Measurements from ENCODE around the gene KCNIP3. TPM values are rescaled to one million over a fixed set of nuclear protein-coding genes. Genes with fewer than 3 reads are reported as not detected.

Gene KCNIP3
- total and polyA plus RNA-seq, 10 donors: 0.59 to 5.2 (median 3.0) TPM

- peak overlapping the region; percentile 48 to 79 (median 56) for H3K4me3 ChIP-seq
- whole genome bisulfite sequencing, 5 donors: 0 to 2% (median 1%) methylated on average over 21 to 88 of the region's 88 CpGs; no CpG with 5 or more reads in 1 of the 5 donors
- H3K4me1 ChIP-seq: peaks cover 11 to 28% (median 23%) of the 10 kb centered on the region in 6 donors
- H3K9me3 ChIP-seq: no peaks in the 10 kb centered on the region
- no peaks in the 10 kb centered on the region for H3K36me3 ChIP-seq
- peak; percentile 80 for DNase-seq
- intact Hi-C loops (cut with DNase I; ENCODE audit: low total_unique reads): no loop called here
- peak overlapping the region; percentile 24 to 88 (median 80) for H3K27ac ChIP-seq
- TF ChIP-seq POLR2AphosphoS5 (IDR thresholded peaks at IDR 0.05) (peak in 1 of 3 donors; percentile 43), POLR2A (IDR thresholded peaks at IDR 0.05) (no peak)
- H3K27me3 ChIP-seq (replicated peaks in 1 of 7): peaks cover 0 to 74% (median 24%) of the 10 kb centered on the region in 7 donors
These were observed 49.1 kb downstream of the KCNIP3 start for GRCh38 chr2:95346231-95346737.

- intact Hi-C loops (cut with DNase I; ENCODE audit: low total_unique reads): no loop called here
- TF ChIP-seq POLR2AphosphoS5 (IDR thresholded peaks at IDR 0.05): no peak
- TF ChIP-seq POLR2A (IDR thresholded peaks at IDR 0.05): no peak
- TF ChIP-seq CTCF (IDR thresholded peaks at IDR 0.05 in 8 of 11, conservative IDR thresholded peaks at IDR 0.05 in 3 of 11): no peak
- Histone ChIP-seq H3K4me3 (peak overlapping the region in 7 of 8 donors; percentile 10 to 79 (median 36)), H3K27me3 (replicated peaks in 1 of 7) (peaks cover 0 to 74% (median 24%) of the 10 kb centered on the region in 7 donors), H3K36me3 (no peaks in the 10 kb centered on the region), H3K27ac (peak overlapping the region in 2 of 8 donors; percentile 28 to 81), H3K4me1 (peaks cover 11 to 28% (median 23%) of the 10 kb centered on the region in 6 donors), H3K9me3 (no peaks in the 10 kb centered on the region)
- 20 to 43% (median 22%) methylated on average over 25 to 78 of the region's 78 CpGs for WGBS, 5 donors
- DNase-seq: peak; percentile 76
These were observed 49.9 kb downstream of the KCNIP3 start for GRCh38 chr2:95346738-95347671.

- DNase-seq: no peak
- 66 to 72% (median 67%) methylated on average over 14 to 22 of the region's 22 CpGs for WGBS, 5 donors
- peaks cover 0 to 66% (median 24%) of the 10 kb centered on the region in 7 donors for H3K27me3 ChIP-seq (replicated peaks in 1 of 7)
These were observed 50.8 kb downstream of the KCNIP3 start for GRCh38 chr2:95347681-95348608.

More at GRCh38 chr2:95347681-95348608, 50.8 kb downstream of the KCNIP3 start:
- intact Hi-C loops (cut with DNase I; ENCODE audit: low total_unique reads): no loop called here
- no peak overlapping the region for H3K27ac ChIP-seq
- H3K9me3 ChIP-seq: no peaks in the 10 kb centered on the region
- no peak overlapping the region for H3K4me3 ChIP-seq
- no peaks in the 10 kb centered on the region for H3K36me3 ChIP-seq
- peaks cover 11 to 28% (median 23%) of the 10 kb centered on the region in 6 donors for H3K4me1 ChIP-seq
- no peak for TF ChIP-seq CTCF (IDR thresholded peaks at IDR 0.05 in 8 of 11, conservative IDR thresholded peaks at IDR 0.05 in 3 of 11)
- no peak for TF ChIP-seq POLR2A (IDR thresholded peaks at IDR 0.05)
- TF ChIP-seq POLR2AphosphoS5 (IDR thresholded peaks at IDR 0.05): no peak
